Keratinocyte (primary cell): ENCODE results near the gene NR6A1.

ENCODE experiments used
- EZH2 ChIP-seq: IDR thresholded peaks from one replicate; pipeline ENCODE4 v1.6.1; 2012; ENCODE audit warnings: inconsistent platforms, mild to moderate bottlenecking, low read length, moderate library complexity
- TF ChIP-seq, protein P1 (sequence below), 3 experiments: IDR thresholded peaks in 1 of 3; conservative IDR thresholded peaks in 1 of 3; optimal IDR thresholded peaks in 1 of 3; 2 replicates in 2 of 3; 3 replicates in 1 of 3; pipeline versions ENCODE3 to v1.5.1; 2011; ENCODE audit warnings: low read length in 3 of 3, mild to moderate bottlenecking in 3 of 3, moderate library complexity in 2 of 3, control low read depth in 1 of 3, inconsistent platforms in 1 of 3; ENCODE audit not compliant: insufficient read depth in 2 of 3; ENCODE audit errors: extremely low read depth in 1 of 3

DNA sequence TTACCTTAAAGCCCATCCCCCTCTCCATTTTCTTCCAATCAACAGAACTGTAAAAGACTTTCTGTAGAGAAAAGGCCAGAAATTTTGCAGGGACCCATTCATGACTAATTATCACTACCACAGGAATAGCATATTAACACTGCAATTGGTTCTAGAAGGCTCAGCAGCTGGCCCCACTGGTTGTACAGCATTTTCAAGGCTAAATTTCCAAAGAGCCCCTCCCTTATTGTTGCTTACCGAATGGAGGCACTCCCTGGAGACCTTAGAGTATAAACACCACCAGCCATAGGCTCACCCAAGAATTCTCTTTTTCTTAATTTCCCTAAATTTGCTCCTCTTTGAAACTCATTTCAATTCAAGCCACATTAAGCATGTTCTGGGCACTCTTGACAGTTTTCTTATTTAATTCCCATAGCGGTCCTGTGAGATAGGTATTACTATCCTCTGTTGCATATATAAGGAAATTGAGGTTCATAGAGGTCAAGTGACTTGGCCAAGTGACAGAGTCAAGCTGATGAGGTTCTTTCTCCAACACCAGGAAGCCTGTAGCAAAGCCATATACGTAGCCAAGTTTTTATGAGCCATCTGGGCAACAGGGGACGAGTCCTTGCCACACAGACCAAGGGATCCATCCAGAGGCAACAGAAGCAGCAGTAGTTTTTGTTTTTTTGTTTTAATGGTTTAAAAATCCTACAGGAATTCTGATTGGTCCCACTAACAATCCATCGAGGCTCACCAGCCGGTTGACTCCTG, 180.0 kb downstream of the NR6A1 start:
- TF ChIP-seq, protein P1, sequence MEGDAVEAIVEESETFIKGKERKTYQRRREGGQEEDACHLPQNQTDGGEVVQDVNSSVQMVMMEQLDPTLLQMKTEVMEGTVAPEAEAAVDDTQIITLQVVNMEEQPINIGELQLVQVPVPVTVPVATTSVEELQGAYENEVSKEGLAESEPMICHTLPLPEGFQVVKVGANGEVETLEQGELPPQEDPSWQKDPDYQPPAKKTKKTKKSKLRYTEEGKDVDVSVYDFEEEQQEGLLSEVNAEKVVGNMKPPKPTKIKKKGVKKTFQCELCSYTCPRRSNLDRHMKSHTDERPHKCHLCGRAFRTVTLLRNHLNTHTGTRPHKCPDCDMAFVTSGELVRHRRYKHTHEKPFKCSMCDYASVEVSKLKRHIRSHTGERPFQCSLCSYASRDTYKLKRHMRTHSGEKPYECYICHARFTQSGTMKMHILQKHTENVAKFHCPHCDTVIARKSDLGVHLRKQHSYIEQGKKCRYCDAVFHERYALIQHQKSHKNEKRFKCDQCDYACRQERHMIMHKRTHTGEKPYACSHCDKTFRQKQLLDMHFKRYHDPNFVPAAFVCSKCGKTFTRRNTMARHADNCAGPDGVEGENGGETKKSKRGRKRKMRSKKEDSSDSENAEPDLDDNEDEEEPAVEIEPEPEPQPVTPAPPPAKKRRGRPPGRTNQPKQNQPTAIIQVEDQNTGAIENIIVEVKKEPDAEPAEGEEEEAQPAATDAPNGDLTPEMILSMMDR (optimal IDR thresholded peaks at IDR 0.05 in 1 of 3, IDR thresholded peaks at IDR 0.05 in 1 of 3, conservative IDR thresholded peaks at IDR 0.05 in 1 of 3; ENCODE audit: extremely low read depth in 1 of 3, insufficient read depth in 2 of 3, low read length in 3 of 3): no peak
- no peak for TF ChIP-seq EZH2
